Measurements from ENCODE around the gene ZNF512B.
A peak's percentile ranks its signal among the peaks of the same experiment; 100 is the strongest.
"Not testable (repeated sequence)": the region's sequence is repeated elsewhere in the genome, so short reads cannot be mapped to it uniquely, and the experiment has no call there.

ZNF512B gene

GRCh38 chr20:63979557-63980316 lies 10.0 kb upstream of the ZNF512B start, which contains the start of gene SAMD10:
Gene SAMD10, minus strand, starts transcription at chr20:63979642. Its CDS starts 175 bp downstream, at chr20:63979467.
- Histone ChIP-seq H3K27me3 (no peaks in the 10 kb centered on the region), H3K4me1 (ENCODE audit: control insufficient read depth in 1 of 2, insufficient read depth in 1 of 2, low read depth in 1 of 2, low read length in 1 of 2) (peaks cover 31 to 40% of the 10 kb centered on the region in 2 experiments), H3K4me3 (ENCODE audit: low read depth in 1 of 2, low read length in 1 of 2) (peak within 1 kb of the TSS; percentile 74 to 86), H3K27ac (peak within 1 kb of the TSS; percentile 85), H3K9me3 (no peaks in the 10 kb centered on the region), H3K36me3 (peaks cover 18% of the 10 kb centered on the region)
- TF ChIP-seq CTCF (IDR thresholded peaks at IDR 0.05), result no peak

GRCh38 chr20:63979229-63979556 lies 9.5 kb upstream of the ZNF512B start:
- Histone ChIP-seq H3K4me1 (ENCODE audit: control insufficient read depth in 1 of 2, insufficient read depth in 1 of 2, low read depth in 1 of 2, low read length in 1 of 2) (peaks cover 31 to 40% of the 10 kb centered on the region in 2 experiments), H3K9me3 (no peaks in the 10 kb centered on the region), H3K36me3 (peaks cover 13% of the 10 kb centered on the region), H3K27ac (no peak overlapping the region), H3K27me3 (no peaks in the 10 kb centered on the region), H3K4me3 (ENCODE audit: low read depth in 1 of 2, low read length in 1 of 2) (peak overlapping the region; percentile 64 to 80)
- no peak for TF ChIP-seq CTCF (IDR thresholded peaks at IDR 0.05)

DNA sequence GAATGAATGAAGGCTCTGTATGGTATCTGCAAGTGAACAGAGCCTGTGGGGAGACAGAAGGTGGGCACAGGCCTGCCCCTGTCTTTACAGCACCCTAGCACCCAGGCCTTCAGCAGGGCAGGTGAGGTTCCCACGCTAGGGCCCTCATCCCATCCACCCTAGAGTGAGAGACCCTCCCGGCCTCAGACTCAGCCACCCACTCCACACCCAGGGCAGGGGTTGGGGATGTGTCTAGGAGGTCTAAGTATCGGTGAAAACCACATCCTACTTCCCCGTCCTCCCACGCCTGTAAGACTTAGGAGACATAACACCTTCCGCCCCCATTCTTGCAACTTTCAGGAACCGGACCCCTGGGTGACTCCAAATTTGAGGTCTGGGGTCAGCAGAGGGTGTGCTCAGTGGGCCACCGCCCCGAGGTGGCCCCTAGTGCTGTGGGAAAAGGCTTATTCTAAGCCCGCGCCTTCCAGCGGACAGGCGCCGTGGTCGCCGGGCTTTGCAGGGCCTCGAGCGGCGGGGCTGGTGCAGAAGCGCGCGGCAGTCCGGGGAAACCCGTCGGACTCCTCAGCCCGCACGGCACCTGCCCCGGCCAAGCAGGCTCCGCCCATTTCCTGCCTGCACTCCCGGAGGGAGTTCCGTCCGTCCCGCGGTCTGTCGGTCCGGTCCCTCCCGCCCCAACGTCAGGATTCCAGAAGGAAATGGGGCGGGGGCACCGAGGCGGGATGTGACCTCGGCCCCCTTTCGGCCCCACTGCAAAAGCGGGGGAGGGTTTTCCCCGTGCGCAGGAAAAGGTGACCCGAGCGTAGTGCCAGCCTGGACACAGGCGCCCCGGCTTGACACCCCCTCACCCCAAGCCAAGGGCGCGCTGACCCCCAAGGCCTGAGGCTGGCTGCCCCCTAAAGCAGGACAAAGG lies 8.8 kb upstream of the ZNF512B start:
- Histone ChIP-seq H3K27ac (peak overlapping the region; percentile 29), H3K27me3 (no peaks in the 10 kb centered on the region), H3K4me1 (ENCODE audit: control insufficient read depth in 1 of 2, insufficient read depth in 1 of 2, low read depth in 1 of 2, low read length in 1 of 2) (peaks cover 31 to 44% of the 10 kb centered on the region in 2 experiments), H3K4me3 (ENCODE audit: low read depth in 1 of 2, low read length in 1 of 2) (peak overlapping the region; percentile 64 to 80), H3K36me3 (peaks cover 7% of the 10 kb centered on the region), H3K9me3 (no peaks in the 10 kb centered on the region)
- TF ChIP-seq CTCF (IDR thresholded peaks at IDR 0.05), result no peak

- H3K36me3 ChIP-seq, result peaks cover 2% of the 10 kb centered on the region
- no peaks in the 10 kb centered on the region for H3K27me3 ChIP-seq
- peaks cover 31 to 44% of the 10 kb centered on the region in 2 experiments for H3K4me1 ChIP-seq (ENCODE audit: control insufficient read depth in 1 of 2, insufficient read depth in 1 of 2, low read depth in 1 of 2, low read length in 1 of 2)
- no peak overlapping the region for H3K4me3 ChIP-seq (ENCODE audit: low read depth in 1 of 2, low read length in 1 of 2)
- TF ChIP-seq CTCF (IDR thresholded peaks at IDR 0.05), result no peak
- H3K9me3 ChIP-seq, result no peaks in the 10 kb centered on the region
- no peak overlapping the region for H3K27ac ChIP-seq
Observed at GRCh38 chr20:63977739-63978276, 8.1 kb upstream of the ZNF512B start.

GRCh38 chr20:63976980-63977738 lies 7.4 kb upstream of the ZNF512B start:
- H3K27me3 ChIP-seq, result peaks cover 6% of the 10 kb centered on the region
- no peak for TF ChIP-seq CTCF (IDR thresholded peaks at IDR 0.05)
- H3K27ac ChIP-seq, result no peak overlapping the region
- H3K4me1 ChIP-seq (ENCODE audit: control insufficient read depth in 1 of 2, insufficient read depth in 1 of 2, low read depth in 1 of 2, low read length in 1 of 2), result peaks cover 31 to 44% of the 10 kb centered on the region in 2 experiments
- no peak overlapping the region for H3K4me3 ChIP-seq (ENCODE audit: low read depth in 1 of 2, low read length in 1 of 2)
- H3K36me3 ChIP-seq, result no peaks in the 10 kb centered on the region
- no peaks in the 10 kb centered on the region for H3K9me3 ChIP-seq

DNA sequence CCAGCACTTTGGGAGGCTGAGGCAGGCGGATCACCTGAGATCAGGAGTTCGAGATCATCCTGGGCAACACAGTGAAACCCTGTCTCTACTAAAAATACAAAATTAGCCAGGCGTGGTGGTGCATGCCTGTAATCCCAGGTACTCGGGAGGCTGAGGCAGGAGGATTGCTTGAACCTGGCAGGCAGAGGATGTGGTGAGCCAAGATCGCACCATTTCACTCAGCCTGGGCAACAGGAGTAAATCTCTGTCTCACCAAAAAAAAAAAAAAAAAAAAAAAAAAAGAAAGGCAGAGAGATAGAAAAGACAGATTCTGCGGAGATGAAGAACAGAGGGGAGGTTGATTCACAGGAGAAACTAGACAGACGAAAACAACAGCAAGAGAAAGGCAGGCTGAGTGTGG lies 6.8 kb upstream of the ZNF512B start:
- not testable (repeated sequence) for H3K27ac ChIP-seq; H3K4me3 ChIP-seq (ENCODE audit: low read depth in 1 of 2, low read length in 1 of 2); H3K27me3 ChIP-seq; H3K36me3 ChIP-seq; H3K9me3 ChIP-seq
- H3K4me1 ChIP-seq (ENCODE audit: control insufficient read depth in 1 of 2, insufficient read depth in 1 of 2, low read depth in 1 of 2, low read length in 1 of 2), result peaks cover 27 to 37% of the 10 kb centered on the region in 2 experiments
